Osteocyte (in vitro differentiated cells): ENCODE data around the gene TOB2. TPM values are rescaled to one million over a fixed set of nuclear protein-coding genes. Genes with fewer than 3 reads are reported as not detected.

Source experiments
- DNase-seq: peaks from one replicate; pipeline ENCODE4 v3.0.0; 2021; ENCODE audit warnings: mixed read lengths; ENCODE audit not compliant: unreplicated experiment; ENCODE audit errors: extremely low spot score
- H3K27ac Mint-ChIP-seq: one replicate; pipeline ENCODE4 v1.8.0; 2021; ENCODE audit warnings: mild to moderate bottlenecking, mixed read lengths; ENCODE audit not compliant: unreplicated experiment
- H3K27me3 Mint-ChIP-seq: one replicate; pipeline ENCODE4 v1.8.0; 2021; ENCODE audit warnings: mixed read lengths; ENCODE audit not compliant: unreplicated experiment
- H3K36me3 Mint-ChIP-seq: one replicate; pipeline ENCODE4 v1.8.0; 2021; ENCODE audit warnings: mixed read lengths; ENCODE audit not compliant: unreplicated experiment
- H3K4me1 Mint-ChIP-seq: one replicate; pipeline ENCODE4 v1.8.0; 2021; ENCODE audit warnings: mixed read lengths; ENCODE audit not compliant: unreplicated experiment
- H3K4me3 Mint-ChIP-seq: one replicate; pipeline ENCODE4 v1.8.0; 2021; ENCODE audit warnings: mild to moderate bottlenecking, moderate library complexity, mixed read lengths; ENCODE audit not compliant: unreplicated experiment
- H3K9me3 Mint-ChIP-seq: one replicate; pipeline ENCODE4 v1.8.0; 2021; ENCODE audit warnings: mixed read lengths; ENCODE audit not compliant: unreplicated experiment
- total RNA-seq: library from RNA; stranded (reverse); gene quantifications from 2 replicates; pipeline ENCODE4 v1.2.1, GENCODE V29; 2021
- TF ChIP-seq, protein P1 (sequence below): fragments of 200-600 bp; sonication (generic); IDR thresholded peaks from 2 replicates; pipeline ENCODE4 v1.5.0; 2021; ENCODE audit warnings: antibody characterized with exemption, mild to moderate bottlenecking, moderate library complexity

TOB2 gene
- total RNA-seq, 1 donor from 2014 or later, result 44.5 TPM

DNA sequence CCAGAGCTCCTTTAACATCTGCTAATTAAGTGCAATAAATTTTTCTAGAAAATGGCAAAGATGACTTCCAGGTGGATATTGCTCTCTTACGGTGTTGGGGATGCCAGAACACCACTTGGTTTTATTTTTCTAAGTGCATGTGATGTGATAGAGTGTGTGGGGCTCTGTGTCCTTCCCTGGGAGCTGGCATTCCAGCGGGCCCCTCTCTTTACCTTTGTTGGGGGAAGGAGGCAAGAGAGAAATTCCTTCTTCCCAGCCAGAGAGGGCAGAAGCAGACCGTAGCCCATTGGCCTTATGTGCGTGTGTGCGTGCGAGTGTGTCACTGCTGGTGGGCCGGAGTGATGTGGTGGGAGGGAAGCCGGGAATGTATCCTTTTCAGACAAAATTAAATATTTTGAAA, 47.7 kb downstream of the TOB2 start:
- no peak overlapping the region for H3K27ac Mint-ChIP-seq
- no peak for DNase-seq
- H3K36me3 Mint-ChIP-seq, result peaks cover 22% of the 10 kb centered on the region
- H3K9me3 Mint-ChIP-seq, result no peaks in the 10 kb centered on the region
- peaks cover 50% of the 10 kb centered on the region for H3K4me1 Mint-ChIP-seq
- TF ChIP-seq, protein P1, sequence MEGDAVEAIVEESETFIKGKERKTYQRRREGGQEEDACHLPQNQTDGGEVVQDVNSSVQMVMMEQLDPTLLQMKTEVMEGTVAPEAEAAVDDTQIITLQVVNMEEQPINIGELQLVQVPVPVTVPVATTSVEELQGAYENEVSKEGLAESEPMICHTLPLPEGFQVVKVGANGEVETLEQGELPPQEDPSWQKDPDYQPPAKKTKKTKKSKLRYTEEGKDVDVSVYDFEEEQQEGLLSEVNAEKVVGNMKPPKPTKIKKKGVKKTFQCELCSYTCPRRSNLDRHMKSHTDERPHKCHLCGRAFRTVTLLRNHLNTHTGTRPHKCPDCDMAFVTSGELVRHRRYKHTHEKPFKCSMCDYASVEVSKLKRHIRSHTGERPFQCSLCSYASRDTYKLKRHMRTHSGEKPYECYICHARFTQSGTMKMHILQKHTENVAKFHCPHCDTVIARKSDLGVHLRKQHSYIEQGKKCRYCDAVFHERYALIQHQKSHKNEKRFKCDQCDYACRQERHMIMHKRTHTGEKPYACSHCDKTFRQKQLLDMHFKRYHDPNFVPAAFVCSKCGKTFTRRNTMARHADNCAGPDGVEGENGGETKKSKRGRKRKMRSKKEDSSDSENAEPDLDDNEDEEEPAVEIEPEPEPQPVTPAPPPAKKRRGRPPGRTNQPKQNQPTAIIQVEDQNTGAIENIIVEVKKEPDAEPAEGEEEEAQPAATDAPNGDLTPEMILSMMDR, result no peak
- H3K27me3 Mint-ChIP-seq, result no peaks in the 10 kb centered on the region
- no peak overlapping the region for H3K4me3 Mint-ChIP-seq

DNA sequence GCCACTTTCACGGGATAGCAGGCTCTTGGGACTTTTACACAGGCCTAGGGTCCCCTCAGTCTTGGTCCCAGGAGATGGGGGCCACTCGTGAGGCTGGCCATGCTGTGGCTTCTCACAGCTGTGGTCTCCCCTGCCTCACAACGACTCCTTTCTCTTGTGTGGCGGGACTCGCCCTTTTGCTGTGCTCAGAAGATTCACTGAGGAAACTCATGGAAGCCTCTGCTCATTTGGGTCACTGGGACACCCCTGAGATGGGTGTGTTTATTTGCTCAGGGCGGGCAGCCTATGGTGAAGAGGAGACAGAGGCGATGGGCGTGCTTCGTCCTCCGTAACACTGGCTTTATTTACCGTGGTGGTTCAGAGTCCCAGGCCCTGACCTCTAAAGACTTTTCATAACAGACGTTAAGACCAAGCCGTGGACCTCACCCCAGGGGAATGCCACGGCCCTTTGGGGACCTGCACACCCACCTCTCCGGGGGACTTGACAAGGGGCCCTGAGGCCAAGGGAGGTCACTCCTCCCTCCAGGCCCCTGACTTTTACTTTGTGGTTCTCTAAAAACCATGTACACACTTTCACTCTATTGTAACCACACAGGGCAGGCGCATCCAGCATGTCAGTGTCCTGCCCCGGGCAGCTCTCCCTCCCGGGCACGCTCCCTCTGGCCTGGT, 49.3 kb downstream of the TOB2 start:
- Mint-ChIP-seq H3K27me3 (no peaks in the 10 kb centered on the region), H3K4me3 (no peak overlapping the region), H3K9me3 (no peaks in the 10 kb centered on the region), H3K4me1 (peaks cover 52% of the 10 kb centered on the region), H3K27ac (peak overlapping the region; percentile 66), H3K36me3 (peaks cover 22% of the 10 kb centered on the region)
- TF ChIP-seq, protein P1, result no peak
- no peak for DNase-seq

DNA sequence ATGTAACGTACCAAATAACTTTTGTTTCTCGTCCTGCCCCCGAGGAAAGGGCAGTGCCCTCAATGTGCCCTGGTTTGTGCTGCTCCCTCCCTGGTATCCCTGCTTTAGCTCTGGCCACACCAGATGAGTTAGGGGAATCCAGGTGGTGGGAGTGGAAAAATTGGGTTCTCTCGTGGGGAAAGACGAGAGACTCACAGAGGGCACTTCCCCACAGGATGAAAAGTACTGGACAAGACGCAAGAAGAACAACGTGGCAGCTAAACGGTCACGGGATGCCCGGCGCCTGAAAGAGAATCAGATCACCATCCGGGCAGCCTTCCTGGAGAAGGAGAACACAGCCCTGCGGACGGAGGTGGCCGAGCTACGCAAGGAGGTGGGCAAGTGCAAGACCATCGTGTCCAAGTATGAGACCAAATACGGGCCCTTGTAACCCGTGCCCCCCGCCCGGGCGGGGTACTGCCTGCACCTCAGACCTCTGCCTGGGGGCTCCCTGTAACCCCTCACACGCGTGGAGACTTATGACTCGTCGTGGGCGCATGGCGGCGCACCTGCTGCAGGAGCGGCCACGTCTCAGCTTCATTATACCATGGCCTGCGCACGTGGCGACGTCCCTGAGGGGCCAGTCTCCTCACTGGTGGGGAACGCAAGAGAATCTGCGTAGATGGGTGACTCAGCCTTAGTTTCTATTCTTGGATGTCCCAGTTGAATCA, 50.9 kb downstream of the TOB2 start:
- H3K36me3 Mint-ChIP-seq, result peaks cover 24% of the 10 kb centered on the region
- no peak overlapping the region for H3K27ac Mint-ChIP-seq
- H3K27me3 Mint-ChIP-seq, result no peaks in the 10 kb centered on the region
- DNase-seq, result no peak
- no peaks in the 10 kb centered on the region for H3K9me3 Mint-ChIP-seq
- TF ChIP-seq, protein P1, result no peak
- peaks cover 43% of the 10 kb centered on the region for H3K4me1 Mint-ChIP-seq
- H3K4me3 Mint-ChIP-seq, result no peak overlapping the region

DNA sequence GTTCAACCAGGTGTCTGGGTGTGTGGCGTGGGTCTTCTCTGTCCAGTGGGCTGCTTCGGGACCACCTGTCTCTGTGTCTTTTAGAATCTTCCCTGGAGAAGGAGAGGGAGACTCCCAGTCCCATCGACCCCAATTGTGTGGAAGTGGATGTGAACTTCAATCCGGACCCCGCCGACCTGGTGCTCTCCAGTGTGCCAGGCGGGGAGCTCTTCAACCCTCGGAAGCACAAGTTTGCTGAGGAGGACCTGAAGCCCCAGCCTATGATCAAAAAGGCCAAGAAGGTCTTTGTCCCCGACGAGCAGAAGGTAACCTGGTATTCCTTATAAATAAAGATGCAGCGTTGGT, 52.6 kb downstream of the TOB2 start:
- DNase-seq, result no peak
- H3K27me3 Mint-ChIP-seq, result no peaks in the 10 kb centered on the region
- H3K36me3 Mint-ChIP-seq, result peaks cover 24% of the 10 kb centered on the region
- peak overlapping the region; percentile 42 for H3K4me3 Mint-ChIP-seq
- peaks cover 43% of the 10 kb centered on the region for H3K4me1 Mint-ChIP-seq
- TF ChIP-seq, protein P1, result no peak
- peak overlapping the region; percentile 92 for H3K27ac Mint-ChIP-seq
- H3K9me3 Mint-ChIP-seq, result no peaks in the 10 kb centered on the region

DNA sequence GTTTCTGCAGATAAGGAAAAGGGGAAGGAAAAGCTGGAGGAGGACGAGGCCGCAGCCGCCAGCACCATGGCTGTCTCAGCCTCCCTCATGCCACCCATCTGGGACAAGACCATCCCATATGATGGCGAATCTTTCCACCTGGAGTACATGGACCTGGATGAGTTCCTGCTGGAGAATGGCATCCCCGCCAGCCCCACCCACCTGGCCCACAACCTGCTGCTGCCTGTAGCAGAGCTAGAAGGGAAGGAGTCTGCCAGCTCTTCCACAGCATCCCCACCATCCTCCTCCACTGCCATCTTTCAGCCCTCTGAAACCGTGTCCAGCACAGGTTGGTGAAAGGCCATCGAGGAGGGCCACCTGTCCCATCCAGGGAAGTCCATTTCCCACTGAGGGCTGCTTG, 59.3 kb downstream of the TOB2 start:
- H3K27ac Mint-ChIP-seq, result no peak overlapping the region
- H3K4me3 Mint-ChIP-seq, result no peak overlapping the region
- DNase-seq, result no peak
- no peaks in the 10 kb centered on the region for H3K27me3 Mint-ChIP-seq
- TF ChIP-seq, protein P1, result no peak
- peaks cover 9% of the 10 kb centered on the region for H3K4me1 Mint-ChIP-seq
- H3K9me3 Mint-ChIP-seq, result no peaks in the 10 kb centered on the region
- H3K36me3 Mint-ChIP-seq, result peaks cover 8% of the 10 kb centered on the region
